22Rv1 (cell line): ENCODE data around the gene NIPBL.

Source experiments
- CTCF ChIP-seq: fragments of 450-650 bp; IDR thresholded peaks from 2 replicates; pipeline ENCODE4 v1.5.1; 2017; ENCODE audit warnings: mild to moderate bottlenecking
- ZFX ChIP-seq: fragments of 450-650 bp; IDR thresholded peaks from 2 replicates; pipeline ENCODE4 v1.6.1; 2017; ENCODE audit warnings: antibody characterized with exemption, borderline replicate concordance

- TF ChIP-seq CTCF (no peak), ZFX (no peak)
Measured at GRCh38 chr5:37080697-37081096, 204.1 kb downstream of the NIPBL start.
